RWPE2 (cell line): ENCODE measurements around the gene SACM1L.

Source experiments
- ATAC-seq: fragments of 200-7000 bp; cut with Tn5 transposase; 3 replicates; pipeline ENCODE4 v1.9.1; 2021; ENCODE audit warnings: low read depth
- DNase-seq: peaks from one replicate; pipeline ENCODE4 v3.0.0-alpha.2; 2020; ENCODE audit warnings: low spot score
- H3K27ac ChIP-seq: fragments of 450-650 bp; 2 replicates; pipeline ENCODE4 v1.5.1; 2017; ENCODE audit warnings: mild to moderate bottlenecking; ENCODE audit not compliant: poor library complexity, severe bottlenecking
- H3K27me3 ChIP-seq: fragments of 250-450 bp; sonication (Bioruptor Pico); 2 replicates; pipeline ENCODE4 v1.5.1; 2021; ENCODE audit warnings: mild to moderate bottlenecking, moderate library complexity; ENCODE audit not compliant: insufficient read depth, poor library complexity, severe bottlenecking
- H3K36me3 ChIP-seq: fragments of 250-450 bp; sonication (Bioruptor Pico); 2 replicates; pipeline ENCODE4 v1.5.1; 2020; ENCODE audit warnings: low read depth, mild to moderate bottlenecking, moderate library complexity
- H3K4me1 ChIP-seq: fragments of 250-450 bp; sonication (Bioruptor Pico); 2 replicates; pipeline ENCODE4 v1.5.1; 2021; ENCODE audit warnings: mild to moderate bottlenecking, moderate library complexity; ENCODE audit not compliant: insufficient read depth, poor library complexity, severe bottlenecking
- H3K4me3 ChIP-seq: fragments of 250-450 bp; sonication (Bioruptor Pico); 2 replicates; pipeline ENCODE4 v1.5.1; 2021; ENCODE audit warnings: mild to moderate bottlenecking, moderate library complexity; ENCODE audit not compliant: severe bottlenecking
- H3K9me3 ChIP-seq: fragments of 250-450 bp; sonication (Bioruptor Pico); 2 replicates; pipeline ENCODE4 v1.5.1; 2021; ENCODE audit warnings: mild to moderate bottlenecking, moderate library complexity; ENCODE audit not compliant: severe bottlenecking
- TF ChIP-seq, protein P1 (sequence below): fragments of 450-650 bp; IDR thresholded peaks from one replicate; pipeline ENCODE4 v1.5.1; 2017; ENCODE audit warnings: mild to moderate bottlenecking, moderate library complexity; ENCODE audit not compliant: poor library complexity, severe bottlenecking

The SACM1L gene

GRCh38 chr3:45777111-45777745 is 88.0 kb downstream of the SACM1L start:
- H3K27me3 ChIP-seq: no peaks in the 10 kb centered on the region
- H3K4me1 ChIP-seq: no peaks in the 10 kb centered on the region
- H3K27ac ChIP-seq: no peak overlapping the region
- H3K36me3 ChIP-seq: no peaks in the 10 kb centered on the region
- ATAC-seq: no peak
- no peak for DNase-seq
- H3K4me3 ChIP-seq: no peak overlapping the region
- no peaks in the 10 kb centered on the region for H3K9me3 ChIP-seq
- TF ChIP-seq, protein P1, sequence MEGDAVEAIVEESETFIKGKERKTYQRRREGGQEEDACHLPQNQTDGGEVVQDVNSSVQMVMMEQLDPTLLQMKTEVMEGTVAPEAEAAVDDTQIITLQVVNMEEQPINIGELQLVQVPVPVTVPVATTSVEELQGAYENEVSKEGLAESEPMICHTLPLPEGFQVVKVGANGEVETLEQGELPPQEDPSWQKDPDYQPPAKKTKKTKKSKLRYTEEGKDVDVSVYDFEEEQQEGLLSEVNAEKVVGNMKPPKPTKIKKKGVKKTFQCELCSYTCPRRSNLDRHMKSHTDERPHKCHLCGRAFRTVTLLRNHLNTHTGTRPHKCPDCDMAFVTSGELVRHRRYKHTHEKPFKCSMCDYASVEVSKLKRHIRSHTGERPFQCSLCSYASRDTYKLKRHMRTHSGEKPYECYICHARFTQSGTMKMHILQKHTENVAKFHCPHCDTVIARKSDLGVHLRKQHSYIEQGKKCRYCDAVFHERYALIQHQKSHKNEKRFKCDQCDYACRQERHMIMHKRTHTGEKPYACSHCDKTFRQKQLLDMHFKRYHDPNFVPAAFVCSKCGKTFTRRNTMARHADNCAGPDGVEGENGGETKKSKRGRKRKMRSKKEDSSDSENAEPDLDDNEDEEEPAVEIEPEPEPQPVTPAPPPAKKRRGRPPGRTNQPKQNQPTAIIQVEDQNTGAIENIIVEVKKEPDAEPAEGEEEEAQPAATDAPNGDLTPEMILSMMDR: no peak

DNA sequence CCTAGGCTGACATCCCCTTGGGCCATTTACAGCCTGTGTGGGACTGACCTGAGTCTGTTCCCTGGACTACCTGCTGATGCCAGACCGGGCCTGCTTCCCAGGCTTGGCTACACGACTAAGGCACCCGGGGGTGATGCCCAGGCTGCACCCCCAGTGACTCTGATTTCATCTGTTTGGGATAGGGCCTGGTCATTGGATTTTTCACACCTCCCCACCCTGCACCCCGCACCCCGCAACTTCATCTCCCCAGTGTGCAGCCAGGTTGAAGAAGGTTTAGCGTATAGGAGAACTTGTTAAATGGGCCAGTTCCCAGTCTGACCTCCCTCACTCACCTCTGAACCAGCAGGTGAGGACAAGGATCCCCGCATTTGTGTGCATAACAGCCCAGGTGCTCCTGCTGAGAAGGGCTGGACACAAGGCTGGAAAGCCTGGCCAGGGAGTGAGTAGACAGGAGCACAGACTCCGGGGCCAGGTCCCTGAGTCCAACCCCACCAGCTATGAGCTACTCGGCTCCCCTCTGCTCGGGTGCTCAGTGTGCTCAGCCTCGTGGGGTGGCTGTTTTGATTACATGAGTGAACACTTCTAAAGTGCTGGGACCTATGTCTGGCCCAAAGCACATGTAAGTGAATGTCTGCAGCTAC is 88.7 kb downstream of the SACM1L start:
- no peaks in the 10 kb centered on the region for H3K4me1 ChIP-seq
- H3K9me3 ChIP-seq: no peaks in the 10 kb centered on the region
- H3K4me3 ChIP-seq: no peak overlapping the region
- H3K27me3 ChIP-seq: no peaks in the 10 kb centered on the region
- no peak overlapping the region for H3K27ac ChIP-seq
- no peaks in the 10 kb centered on the region for H3K36me3 ChIP-seq
- DNase-seq (no peak), ATAC-seq (no peak)
- TF ChIP-seq, protein P1: no peak

GRCh38 chr3:45778761-45779201 is 89.6 kb downstream of the SACM1L start:
- H3K27ac ChIP-seq: no peak overlapping the region
- TF ChIP-seq, protein P1: no peak
- no peaks in the 10 kb centered on the region for H3K4me1 ChIP-seq
- ATAC-seq (0 out of 3 replicates have a peak, but pooled peaks have one; percentile 23), DNase-seq (no peak)
- no peaks in the 10 kb centered on the region for H3K9me3 ChIP-seq
- H3K27me3 ChIP-seq: no peaks in the 10 kb centered on the region
- H3K36me3 ChIP-seq: no peaks in the 10 kb centered on the region
- H3K4me3 ChIP-seq: no peak overlapping the region

GRCh38 chr3:45779746-45780735 is 90.8 kb downstream of the SACM1L start:
- no peak overlapping the region for H3K4me3 ChIP-seq
- no peaks in the 10 kb centered on the region for H3K4me1 ChIP-seq
- H3K36me3 ChIP-seq: no peaks in the 10 kb centered on the region
- TF ChIP-seq, protein P1: no peak
- no peaks in the 10 kb centered on the region for H3K9me3 ChIP-seq
- DNase-seq: no peak
- no peak overlapping the region for H3K27ac ChIP-seq
- no peak for ATAC-seq
- H3K27me3 ChIP-seq: no peaks in the 10 kb centered on the region
